ENCODE data around the gene TP53I11.

Gene TP53I11

GRCh38 chr11:44906649-44907048 lies 44.0 kb downstream of the TP53I11 start:
- no peak for TF ChIP-seq CTCF (conservative IDR thresholded peaks at IDR 0.05; ENCODE audit: low read depth, low read length)
- H3K4me3 ChIP-seq (ENCODE audit: low read length), result no peak overlapping the region
- DNase-seq (ENCODE audit: low read depth), result no peak

- TF ChIP-seq CTCF (conservative IDR thresholded peaks at IDR 0.05; ENCODE audit: low read depth, low read length), result no peak
- no peak overlapping the region for H3K4me3 ChIP-seq (ENCODE audit: low read length)
- no peak for DNase-seq (ENCODE audit: low read depth)
These were observed 45.4 kb downstream of the TP53I11 start for GRCh38 chr11:44905131-44905866.

- TF ChIP-seq CTCF (conservative IDR thresholded peaks at IDR 0.05; ENCODE audit: low read depth, low read length), result no peak
- no peak overlapping the region for H3K4me3 ChIP-seq (ENCODE audit: low read length)
- no peak for DNase-seq (ENCODE audit: low read depth)
These were observed 46.2 kb downstream of the TP53I11 start for GRCh38 chr11:44904261-44905020.

- H3K4me3 ChIP-seq (ENCODE audit: low read length), result no peak overlapping the region
- DNase-seq (ENCODE audit: low read depth), result no peak
- TF ChIP-seq CTCF (conservative IDR thresholded peaks at IDR 0.05; ENCODE audit: low read depth, low read length), result no peak
These were observed 47.2 kb downstream of the TP53I11 start for GRCh38 chr11:44903518-44903917.

- no peak for TF ChIP-seq CTCF (conservative IDR thresholded peaks at IDR 0.05; ENCODE audit: low read depth, low read length)
- no peak overlapping the region for H3K4me3 ChIP-seq (ENCODE audit: low read length)
- no peak for DNase-seq (ENCODE audit: low read depth)
These were observed 47.6 kb downstream of the TP53I11 start for GRCh38 chr11:44903035-44903434.

- TF ChIP-seq CTCF (conservative IDR thresholded peaks at IDR 0.05; ENCODE audit: low read depth, low read length), result no peak
- H3K4me3 ChIP-seq (ENCODE audit: low read length), result no peak overlapping the region
- no peak for DNase-seq (ENCODE audit: low read depth)
These were observed 48.9 kb downstream of the TP53I11 start for GRCh38 chr11:44901786-44902185.

Measured in retinal pigment epithelial cell (primary cell).